DMS153 treated with DMSO at 0.1 percent for 48 hours (cell line): Measurements from ENCODE around the gene TUBA4A.
A peak's percentile ranks its signal among the peaks of the same experiment; 100 is the strongest.

Source experiments
- DNase-seq: peaks from one replicate; lab custom pipeline; 2025; ENCODE audit not compliant: unreplicated experiment; lab: John Stamatoyannopoulos, UW

TUBA4A gene

DNA sequence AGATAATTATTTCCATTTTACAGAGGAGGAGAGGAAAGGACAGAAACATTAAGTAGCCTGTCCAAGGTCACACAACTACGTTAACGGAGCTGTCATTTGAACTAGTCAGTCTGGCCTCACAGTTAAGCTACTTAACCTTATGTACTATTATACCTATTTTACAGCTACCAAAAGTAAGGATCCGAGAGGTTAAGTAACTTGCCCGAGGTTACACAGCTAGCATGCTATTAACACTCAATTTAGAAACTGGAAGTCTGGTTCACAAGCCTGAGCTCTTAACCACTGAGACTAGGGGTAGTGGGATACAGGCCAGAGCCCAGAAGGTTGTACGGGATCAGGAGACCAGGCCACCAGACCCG is 8.9 kb downstream of the TUBA4A start:
- no peak for DNase-seq

DNA sequence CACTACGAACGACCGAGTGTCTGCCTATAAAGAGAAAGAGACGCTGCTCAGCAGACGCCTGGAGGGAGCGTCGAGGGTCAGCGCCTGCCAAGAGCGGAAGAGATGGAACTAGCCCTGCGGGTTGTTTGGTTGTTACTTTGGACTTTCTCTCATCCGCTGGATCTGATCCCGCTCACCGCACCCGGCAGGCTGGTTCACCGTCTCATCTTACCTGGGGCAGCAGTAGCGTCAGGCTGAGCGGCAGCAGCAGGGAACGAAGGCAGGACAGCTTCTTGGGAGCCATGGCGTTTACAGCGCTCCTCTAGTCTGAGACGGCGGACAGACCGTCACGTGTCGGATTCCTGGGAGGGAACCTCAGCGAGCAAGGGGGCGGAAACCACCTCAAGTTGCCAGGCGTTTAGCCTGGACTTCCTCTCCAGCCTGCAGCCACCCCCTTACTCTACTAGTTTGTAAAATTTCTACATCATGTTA is 10.4 kb downstream of the TUBA4A start:
- DNase-seq, result no peak

DNA sequence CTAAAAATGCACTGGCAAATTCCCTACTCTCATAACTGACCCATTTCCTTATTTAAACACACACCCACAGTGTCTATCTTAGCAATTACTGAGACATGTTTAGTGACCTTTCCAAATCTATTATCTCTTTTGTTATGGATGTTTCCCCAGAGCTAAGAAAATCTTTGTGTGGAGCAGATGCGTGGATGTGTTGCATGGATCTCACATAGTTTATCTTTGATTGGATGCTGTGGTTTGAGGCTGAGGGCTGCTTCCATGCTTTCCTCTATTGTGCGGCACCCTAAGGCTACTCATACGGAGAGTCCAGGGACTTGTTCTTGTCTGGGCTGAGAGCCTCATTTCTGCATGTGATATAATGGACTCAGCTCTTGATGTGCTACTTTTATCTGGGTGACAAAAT is 19.4 kb downstream of the TUBA4A start:
- no peak for DNase-seq

DNA sequence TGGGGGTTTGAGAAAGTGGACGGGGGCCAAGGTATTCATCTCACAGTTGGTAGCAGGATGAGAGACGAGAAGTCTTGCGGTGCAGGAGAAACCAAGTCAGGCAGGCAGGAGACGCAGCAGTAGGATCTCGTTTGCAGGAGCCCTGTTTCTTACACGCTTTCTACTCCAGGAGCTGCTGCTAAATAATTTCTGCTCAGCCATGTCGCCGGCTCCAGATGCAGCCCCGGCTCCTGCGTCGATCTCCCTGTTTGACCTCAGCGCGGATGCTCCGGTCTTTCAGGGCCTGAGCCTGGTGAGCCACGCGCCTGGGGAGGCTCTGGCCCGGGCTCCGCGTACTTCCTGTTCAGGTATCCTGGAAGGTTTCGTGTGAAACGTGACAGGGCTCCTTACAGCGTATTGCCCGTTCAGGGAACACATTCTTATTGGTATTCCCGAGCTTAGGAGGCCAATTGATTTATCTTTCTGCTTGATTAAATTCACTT is 23.6 kb downstream of the TUBA4A start:
- no peak for DNase-seq

DNA sequence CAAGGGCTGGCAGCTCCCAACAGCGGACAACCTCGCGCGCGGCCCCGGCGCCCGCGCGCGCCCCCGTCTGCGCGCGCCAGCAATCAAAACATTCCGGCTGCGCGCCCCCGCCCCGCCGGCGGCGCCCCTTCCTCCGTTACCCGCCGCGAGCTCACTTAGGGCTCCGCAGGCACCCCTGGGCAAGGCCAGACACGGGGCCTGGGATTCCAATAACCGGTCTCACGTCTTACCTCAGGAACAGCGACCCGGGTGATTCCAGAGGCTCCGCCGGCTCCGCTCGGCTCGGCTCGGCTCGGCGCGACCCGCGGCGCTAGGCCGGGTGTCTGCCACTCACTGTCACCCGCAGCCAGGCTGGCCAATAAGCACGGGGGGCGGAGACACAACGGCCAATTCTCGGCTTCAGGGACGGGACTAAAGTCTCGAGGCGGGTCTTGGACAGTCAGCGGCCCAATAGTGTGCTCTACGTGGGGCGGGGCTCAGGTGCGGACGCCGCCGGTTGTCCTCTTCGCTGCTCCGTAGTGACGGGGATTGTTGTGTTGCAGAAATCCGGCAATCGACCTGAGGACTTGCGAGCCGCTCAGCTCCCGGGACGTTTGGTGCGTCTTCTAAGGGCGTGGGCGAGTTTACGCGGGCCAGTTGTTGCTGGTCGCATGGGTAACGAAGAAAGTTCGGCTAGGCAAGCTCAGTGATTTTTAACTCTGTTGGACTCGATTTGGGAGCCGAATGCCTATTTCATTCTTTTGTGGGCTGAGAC is 24.2 kb downstream of the TUBA4A start, which contains the start of the genes ANKZF1 and ATG9A:
Gene ANKZF1 (plus strand): TSS at position 502 of the 754 bp plus-strand sequence. CDS start 452 bp downstream, outside the sequence.
Gene ATG9A (minus strand): TSS at position 332 of the 754 bp plus-strand sequence. CDS start 1,612 bp downstream, outside the sequence.
- DNase-seq, result peak; percentile 96

DNA sequence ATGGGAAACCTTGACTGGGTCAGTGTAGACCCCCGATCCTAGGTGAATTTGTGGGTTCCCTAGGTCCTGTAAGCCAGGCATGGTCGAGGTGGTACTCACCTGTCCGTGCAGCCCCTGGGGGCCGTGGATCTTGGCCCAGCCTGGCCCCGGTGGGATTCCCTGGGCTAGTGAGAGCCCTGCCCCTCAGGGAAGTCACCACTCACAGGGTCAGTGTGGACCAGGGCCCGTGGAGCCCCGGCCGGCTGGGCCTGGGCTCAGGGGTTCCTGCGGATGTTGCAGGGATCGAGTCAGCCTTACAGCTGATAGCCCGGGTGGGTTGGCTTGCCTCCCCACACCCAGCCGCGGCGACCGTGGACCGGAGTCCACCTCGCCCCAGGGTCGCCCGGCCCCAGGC is 24.8 kb downstream of the TUBA4A start:
- no peak for DNase-seq

DNA sequence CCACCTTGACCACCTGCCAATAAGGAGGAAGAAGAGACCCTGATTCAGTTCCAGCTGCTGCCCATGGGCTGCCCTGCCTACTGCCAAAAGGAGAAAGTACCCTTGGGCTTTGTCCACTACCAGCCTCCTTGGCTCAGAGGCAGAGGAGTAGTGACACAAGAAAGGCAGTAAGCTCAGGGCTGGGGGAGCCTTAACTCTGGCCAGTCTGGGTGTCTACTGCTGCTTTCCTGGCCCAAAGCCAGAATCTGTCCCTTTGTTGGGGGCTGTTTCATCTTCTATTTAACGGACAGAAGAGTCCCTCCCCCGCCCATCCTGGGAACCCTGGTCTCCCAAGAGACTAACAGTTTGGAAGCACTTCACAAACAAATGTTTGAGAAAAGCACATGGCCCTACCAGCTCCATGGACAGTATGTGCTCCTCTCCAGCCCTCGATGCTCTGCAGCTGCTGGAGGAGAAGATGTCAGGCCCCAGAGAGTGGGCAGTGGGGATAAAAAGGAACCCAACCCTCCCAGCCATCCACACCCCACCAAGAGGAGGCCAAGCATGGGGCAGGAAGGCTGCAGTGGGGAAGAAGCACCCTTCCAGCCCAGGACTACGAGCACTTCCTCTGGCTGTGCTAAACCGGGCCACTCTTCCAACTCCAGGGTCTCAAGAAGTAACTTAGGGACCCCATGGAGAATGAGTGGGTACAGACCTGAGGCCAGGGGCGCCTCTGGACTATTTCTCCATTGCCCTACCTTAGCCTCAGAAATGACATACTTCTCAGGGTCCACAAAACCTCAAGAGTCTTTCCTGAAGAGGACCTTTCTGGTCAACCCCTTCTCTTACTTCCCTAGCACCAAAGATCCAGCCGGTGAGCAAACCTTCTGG is 25.4 kb downstream of the TUBA4A start:
- DNase-seq, result no peak

DNA sequence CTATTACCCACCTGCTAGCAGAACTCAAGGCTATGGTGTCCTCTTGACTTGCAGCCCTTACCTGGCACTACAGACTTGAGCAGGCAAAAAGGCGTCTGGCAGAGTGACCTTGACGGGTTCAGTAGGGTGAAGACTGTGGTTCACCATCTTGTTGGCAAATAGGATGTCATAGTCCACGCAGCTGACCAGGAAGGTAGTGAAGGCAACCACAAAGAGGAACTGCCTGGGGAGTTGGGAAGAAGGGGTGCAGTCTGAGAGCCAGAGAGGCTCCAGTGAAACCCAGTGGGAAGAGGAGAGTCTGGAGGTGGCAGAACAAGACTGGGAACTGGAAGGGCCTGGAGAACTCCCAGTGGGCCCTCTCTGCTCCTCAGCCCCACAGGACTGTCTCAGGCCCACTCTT is 28.4 kb downstream of the TUBA4A start:
- DNase-seq, result no peak

DNA sequence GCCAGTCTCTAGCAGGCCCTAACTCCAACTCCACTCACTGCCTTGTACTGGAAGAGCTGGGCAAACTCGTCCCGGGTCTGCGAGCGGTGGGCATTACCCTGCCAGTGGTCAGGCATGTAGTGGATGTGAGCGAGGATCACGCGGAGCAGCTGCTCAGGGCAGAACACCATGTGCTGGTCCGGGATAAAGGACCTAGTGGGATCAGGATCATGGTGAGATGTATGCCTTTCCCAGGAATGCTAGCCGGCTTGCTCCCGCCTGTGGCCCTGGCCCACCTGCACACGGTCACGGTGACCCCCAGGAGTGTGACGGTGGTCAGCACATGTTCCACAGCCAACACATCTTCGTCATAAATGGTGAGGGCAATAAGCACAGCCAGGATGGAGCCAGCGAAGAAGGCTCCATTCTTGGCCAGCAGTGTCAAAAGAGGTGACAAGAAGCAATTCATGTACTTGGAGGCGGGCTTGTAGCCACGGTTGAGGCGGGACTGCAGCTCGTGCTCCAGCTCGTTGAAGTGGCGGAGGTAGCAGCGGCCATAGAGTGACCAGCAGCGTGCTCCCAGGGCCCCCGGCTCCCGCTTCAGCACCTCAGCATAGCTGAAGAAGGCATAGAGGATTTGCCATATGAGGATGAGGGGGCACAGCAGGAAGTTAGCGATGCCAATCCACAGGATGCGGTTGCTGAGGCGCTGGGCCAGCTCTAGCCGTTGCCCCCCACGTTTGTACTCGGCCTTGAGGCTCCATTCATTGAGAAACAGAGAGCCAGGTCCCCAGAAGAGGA is 29.7 kb downstream of the TUBA4A start:
- no peak for DNase-seq

DNA sequence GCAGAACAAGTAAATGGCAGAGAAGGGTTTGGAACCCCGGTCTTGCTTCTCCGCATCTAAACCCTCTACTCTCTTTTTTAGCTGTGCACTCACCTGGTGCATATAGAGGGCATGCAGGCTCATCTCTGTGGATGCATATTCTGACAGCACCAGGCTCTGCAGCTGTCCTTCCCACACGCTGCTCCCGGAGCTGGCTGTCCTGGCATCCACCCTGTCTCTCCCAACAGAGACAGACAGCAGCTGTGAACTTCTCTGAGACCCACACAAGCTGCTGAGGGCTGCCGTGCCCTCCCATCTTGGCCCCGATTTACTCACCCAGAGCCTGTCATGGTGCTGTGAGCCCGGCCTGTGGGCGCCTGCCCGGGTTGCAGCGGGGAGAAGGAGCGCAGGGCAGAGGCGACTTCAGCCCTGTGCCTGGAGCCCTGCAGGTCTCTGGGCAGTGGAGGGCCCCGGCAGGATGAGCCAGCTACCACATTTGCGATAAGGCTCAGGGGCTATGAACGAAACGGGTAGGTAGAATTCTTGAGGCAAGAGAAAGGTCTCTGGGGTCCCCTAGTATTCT is 31.7 kb downstream of the TUBA4A start:
- DNase-seq, result no peak

DNA sequence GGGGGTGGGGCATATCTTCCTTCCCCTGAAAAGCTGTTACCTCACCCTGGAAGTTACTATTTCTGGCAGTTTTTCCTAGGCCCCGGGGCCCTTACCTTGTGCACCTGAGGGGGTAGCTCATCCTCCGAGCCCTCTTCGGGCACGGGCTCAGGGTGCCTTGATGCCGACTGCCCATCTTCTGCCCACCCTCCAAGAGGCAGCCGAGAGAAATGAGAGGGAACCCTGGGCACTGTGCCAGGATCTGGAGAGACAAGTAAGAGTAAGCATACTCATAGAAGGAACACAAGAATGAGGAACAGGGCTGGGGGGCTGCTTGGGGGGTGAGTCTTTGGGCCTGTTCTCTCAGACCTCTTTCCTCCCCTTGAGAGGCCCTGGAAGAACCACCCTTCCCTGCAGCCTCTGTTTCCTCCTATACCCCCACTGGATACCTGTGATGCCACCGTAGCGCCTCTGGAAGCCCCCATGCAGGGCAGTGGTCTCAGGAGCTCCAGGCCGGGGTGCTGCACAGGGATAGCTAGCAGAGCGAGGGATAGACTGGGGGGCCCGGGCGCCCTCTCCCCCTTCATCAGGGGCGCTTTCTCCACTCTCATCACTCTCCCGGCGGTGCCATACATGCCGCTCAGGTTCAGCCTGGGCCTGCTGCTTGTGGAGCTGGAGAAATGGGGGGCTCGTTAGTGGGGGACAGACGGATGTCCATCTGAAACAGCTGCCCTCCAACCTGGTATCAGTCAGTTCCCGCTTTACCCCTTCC is 32.9 kb downstream of the TUBA4A start:
- no peak for DNase-seq

DNA sequence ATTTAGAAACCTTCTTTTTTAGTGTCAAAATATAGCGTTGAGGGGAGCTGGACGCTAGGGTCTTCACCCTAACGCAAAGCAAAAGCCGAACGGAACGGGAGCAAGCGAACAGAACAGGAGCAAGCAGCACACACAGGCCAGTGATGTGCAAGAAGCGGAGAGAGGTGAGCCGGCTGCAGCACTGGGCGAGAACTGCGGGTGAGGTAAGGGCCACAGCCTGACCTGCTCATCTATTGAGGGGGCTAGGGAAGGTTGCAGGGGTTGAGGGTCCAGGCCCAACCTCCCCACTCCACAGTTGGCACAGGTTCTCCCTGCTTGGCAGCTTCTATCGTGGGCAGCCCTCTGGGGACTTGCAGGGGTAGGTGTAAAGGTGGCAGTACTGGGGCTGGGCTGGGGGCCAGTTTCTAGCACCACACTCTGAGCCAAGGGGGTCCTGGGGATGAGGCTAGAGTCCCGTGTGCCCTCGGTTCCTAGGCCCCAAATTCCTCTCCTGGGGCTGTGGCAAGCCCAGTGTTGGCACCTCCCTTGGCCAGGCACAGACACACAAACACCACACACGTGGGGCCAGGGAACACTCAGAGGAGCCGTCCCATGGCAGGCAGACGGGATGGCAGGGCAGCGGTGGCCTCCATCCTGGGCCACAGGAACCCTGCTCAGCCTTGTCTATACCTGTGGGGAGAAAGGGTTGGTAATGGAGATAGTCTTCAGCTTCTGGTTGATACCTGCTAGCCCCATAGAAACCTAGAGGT is 33.8 kb downstream of the TUBA4A start:
- no peak for DNase-seq

DNA sequence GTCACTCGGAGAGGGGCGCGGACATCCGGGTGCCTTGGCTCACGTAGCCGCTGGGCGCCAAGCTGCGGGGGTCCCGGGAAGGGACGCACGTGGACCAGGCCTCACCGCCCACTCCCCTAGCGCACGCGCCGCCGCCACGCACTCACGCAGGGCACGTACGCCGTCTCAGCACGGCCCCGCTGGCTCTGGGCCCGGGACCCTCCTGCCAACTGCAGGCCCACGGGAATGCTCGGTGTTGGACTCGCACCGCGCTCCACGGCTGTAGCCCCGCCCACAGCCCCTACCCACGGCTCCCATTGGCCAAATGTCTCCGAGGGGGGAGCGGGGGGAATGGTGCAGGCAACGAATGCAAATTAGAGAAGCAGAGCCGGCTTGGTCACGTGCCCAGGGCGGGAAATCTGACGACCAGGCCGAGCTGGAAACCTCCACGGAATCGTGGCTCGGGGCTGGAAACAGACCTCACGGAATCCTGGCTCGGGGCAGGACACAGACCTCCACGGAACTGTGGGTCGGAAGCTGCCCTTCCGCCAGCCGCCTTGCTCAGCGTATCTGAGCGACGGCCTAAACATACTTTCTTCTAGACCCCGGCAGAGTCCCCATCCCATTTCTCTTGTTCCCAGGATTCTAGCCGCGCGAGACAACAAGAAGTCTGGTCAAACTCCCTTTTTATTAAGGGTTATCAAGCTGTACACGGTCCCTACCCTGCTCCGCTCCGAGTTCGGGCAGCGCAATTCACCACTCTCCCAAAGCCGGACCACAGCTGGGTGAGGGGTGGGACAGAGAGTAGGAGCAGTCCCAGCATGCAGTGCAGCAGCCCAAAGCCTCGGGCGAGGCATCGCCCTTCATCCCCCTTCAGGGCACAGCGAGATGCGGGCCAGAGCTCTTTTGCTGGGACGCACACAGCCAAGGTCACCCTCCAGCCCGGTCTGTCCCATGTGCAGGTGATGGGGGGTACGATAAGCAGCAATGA is 34.7 kb downstream of the TUBA4A start, which contains the start of gene ABCB6:
Gene ABCB6 (minus strand): TSS at position 227 of the 970 bp plus-strand sequence. CDS start 285 bp downstream, outside the sequence.
- peak; percentile 84 for DNase-seq

DNA sequence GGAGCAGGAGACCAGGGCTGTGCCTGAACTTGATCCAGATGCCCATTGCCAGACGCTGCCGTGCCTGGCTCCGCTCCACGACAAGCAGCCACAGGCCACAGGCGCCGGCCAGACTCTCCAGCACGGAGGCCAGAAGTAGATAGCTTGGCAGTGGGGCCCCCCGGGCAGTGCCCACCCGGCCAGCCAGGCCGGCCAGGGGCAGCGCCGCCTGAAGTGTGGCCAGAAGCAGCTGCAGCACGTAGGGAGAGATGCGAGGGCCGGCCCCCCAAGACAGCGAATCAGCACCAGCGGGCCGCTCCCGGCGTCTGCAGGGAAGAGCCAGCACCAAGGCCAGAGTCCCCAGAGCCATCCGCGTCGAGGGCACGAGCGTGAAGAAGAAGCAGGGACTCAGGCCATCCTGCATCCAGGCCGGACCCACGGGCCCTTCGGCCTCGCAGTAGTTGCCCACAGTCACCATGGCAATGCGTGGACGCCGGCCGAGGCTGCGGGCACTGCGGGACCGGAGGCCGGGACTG is 35.4 kb downstream of the TUBA4A start:
- DNase-seq, result no peak

DNA sequence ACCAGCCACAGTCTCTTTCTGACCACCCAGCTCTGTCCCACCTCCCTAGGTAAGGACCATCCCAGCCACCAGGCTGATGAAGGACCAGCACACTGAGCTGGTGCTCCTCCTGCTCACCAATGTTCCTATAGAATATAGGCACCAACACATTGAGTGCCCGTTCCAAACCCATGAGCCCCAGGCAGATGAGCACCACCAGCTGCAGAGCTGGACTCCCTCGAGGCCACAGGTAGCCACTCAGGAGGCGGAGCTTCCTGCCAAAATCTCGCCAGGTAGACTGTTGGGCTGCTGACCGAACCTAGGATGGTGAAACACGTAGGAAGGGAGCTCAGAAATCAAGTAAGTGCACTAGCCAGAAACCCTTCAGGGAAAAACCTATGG is 37.2 kb downstream of the TUBA4A start:
- no peak for DNase-seq

DNA sequence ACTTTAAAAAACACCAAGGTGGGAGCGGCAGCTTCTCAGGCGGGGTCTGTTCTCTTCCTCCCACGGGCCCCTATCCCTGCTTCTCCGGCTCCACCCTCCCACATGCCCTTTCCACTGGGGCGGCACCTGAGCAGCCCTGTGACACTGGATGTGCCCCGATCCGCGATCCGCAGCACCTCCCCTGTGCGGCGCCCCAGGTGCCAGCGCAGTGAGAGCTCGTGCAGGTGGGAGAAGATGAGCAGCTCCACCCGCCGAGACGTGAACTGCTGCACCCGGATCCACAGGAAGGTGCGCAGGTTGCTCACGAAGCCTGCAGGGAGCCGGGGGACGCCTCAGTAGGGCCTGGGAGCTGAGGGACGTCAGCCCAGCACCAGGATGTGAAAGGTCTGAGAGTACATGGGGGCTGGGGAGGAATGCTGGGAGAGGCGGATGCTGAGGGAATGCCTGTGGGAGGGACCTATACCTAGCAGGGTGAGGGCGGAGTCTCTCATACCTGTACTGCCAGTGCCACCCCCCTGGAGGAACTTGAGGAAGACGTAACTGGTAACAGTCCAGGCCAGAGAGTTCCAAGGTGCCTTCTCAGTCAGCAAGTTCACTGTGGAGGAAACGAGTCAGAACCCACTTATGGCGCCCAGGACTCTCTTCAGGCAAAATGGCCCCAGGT is 37.7 kb downstream of the TUBA4A start:
- DNase-seq, result no peak

DNA sequence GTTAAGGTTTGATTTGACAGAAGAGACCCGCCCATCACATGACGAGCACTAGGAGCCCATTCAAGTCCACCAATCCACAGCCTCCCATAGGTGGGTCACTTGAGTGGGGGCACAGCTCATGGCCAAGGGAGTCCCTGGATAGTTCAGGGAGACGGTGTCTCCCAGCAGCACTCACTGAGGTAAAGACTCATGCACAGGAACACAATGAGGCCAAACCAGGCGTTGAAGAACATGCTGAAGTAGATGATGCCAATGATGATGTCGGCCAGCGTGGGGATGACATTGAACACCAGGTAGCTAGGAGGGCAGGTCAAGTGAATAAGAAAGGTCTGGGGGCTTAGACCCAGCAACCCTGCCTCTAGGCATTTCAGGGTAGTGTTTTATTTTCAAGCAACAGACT is 38.9 kb downstream of the TUBA4A start:
- DNase-seq, result no peak
